Measurements from ENCODE around the gene DSE. TPM values are rescaled to one million over a fixed set of nuclear protein-coding genes. Genes with fewer than 3 reads are reported as not detected.

DSE gene
- total and polyA plus RNA-seq, 2 donors (not counting 1 experiment from before 2014, with no cell fraction given): 71.0 to 89.2 TPM

GRCh38 chr6:116365743-116366142, 5.0 kb upstream of the DSE start:
- Histone ChIP-seq H3K4me1 (ENCODE audit: control insufficient read depth, extremely low read depth, insufficient read depth, low read length) (no peaks in the 10 kb centered on the region), H3K9ac (ENCODE audit: insufficient read depth, low read length) (no peak overlapping the region), H3K9me3 (ENCODE audit: control insufficient read depth, insufficient read depth, low read depth, low read length) (no peaks in the 10 kb centered on the region), H3K27me3 (ENCODE audit: control insufficient read depth, insufficient read depth, low read length) (no peaks in the 10 kb centered on the region), H3K27ac (ENCODE audit: insufficient read depth, low read length) (no peak overlapping the region), H4K20me1 (ENCODE audit: control insufficient read depth, extremely low read depth, insufficient read depth, low read length) (no peaks in the 10 kb centered on the region), H3K79me2 (ENCODE audit: control insufficient read depth, insufficient read depth, low read length) (no peaks in the 10 kb centered on the region), H2AFZ (ENCODE audit: low read length) (no peak overlapping the region), H3K4me2 (ENCODE audit: extremely low read depth, insufficient read depth, low read length) (no peak overlapping the region), H3K36me3 (ENCODE audit: control insufficient read depth, insufficient read depth, low read length) (no peaks in the 10 kb centered on the region), H3K4me3 (replicated peaks in 1 of 4; ENCODE audit: control extremely low read depth in 1 of 4, insufficient read depth in 1 of 4, low read depth in 3 of 4, low read length in 4 of 4) (no peak overlapping the region)
- TF ChIP-seq EZH2 (IDR thresholded peaks at IDR 0.05; ENCODE audit: low read length, missing control alignments) (no peak), CTCF (conservative IDR thresholded peaks at IDR 0.05 in 1 of 2, IDR thresholded peaks at IDR 0.05 in 1 of 2; ENCODE audit: low read depth in 1 of 2, low read length in 2 of 2) (no peak)
- DNase-seq (ENCODE audit: low read depth in 2 of 2): no peak

DNA sequence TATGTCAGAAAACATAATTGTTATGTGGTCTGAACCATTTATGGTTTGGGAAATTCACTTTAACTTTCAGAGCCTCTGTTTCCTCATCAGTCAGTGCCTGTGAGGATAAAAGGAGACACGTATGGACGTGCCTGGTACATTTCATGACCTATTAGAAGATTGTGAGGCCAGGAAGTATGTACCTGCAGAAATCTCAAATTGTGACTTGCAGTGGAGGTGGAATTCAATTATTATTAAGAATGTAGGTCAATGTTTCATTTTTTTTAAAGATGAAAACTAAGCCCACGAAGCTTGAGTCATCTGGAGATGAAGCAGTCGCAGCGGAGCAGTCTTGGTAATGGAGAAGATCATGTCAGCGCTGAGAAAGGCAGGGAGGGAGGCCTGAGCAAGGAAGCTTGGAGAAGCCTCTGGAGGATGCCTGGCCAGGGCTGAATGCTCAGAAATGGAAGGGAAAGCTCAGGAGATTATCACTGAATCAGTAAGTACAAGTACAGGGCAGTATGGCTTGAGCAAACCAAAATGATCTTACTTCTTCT, 3.9 kb upstream of the DSE start:
- Histone ChIP-seq H3K27ac (ENCODE audit: insufficient read depth, low read length) (no peak overlapping the region), H4K20me1 (ENCODE audit: control insufficient read depth, extremely low read depth, insufficient read depth, low read length) (no peaks in the 10 kb centered on the region), H2AFZ (ENCODE audit: low read length) (no peak overlapping the region), H3K9ac (ENCODE audit: insufficient read depth, low read length) (no peak overlapping the region), H3K79me2 (ENCODE audit: control insufficient read depth, insufficient read depth, low read length) (no peaks in the 10 kb centered on the region), H3K27me3 (ENCODE audit: control insufficient read depth, insufficient read depth, low read length) (no peaks in the 10 kb centered on the region), H3K9me3 (ENCODE audit: control insufficient read depth, insufficient read depth, low read depth, low read length) (no peaks in the 10 kb centered on the region), H3K36me3 (ENCODE audit: control insufficient read depth, insufficient read depth, low read length) (no peaks in the 10 kb centered on the region), H3K4me2 (ENCODE audit: extremely low read depth, insufficient read depth, low read length) (no peak overlapping the region), H3K4me3 (replicated peaks in 1 of 4; ENCODE audit: control extremely low read depth in 1 of 4, insufficient read depth in 1 of 4, low read depth in 3 of 4, low read length in 4 of 4) (no peak overlapping the region), H3K4me1 (ENCODE audit: control insufficient read depth, extremely low read depth, insufficient read depth, low read length) (no peaks in the 10 kb centered on the region)
- no peak for DNase-seq (ENCODE audit: low read depth in 2 of 2)
- TF ChIP-seq CTCF (conservative IDR thresholded peaks at IDR 0.05 in 1 of 2, IDR thresholded peaks at IDR 0.05 in 1 of 2; ENCODE audit: low read depth in 1 of 2, low read length in 2 of 2): no peak
- TF ChIP-seq EZH2 (IDR thresholded peaks at IDR 0.05; ENCODE audit: low read length, missing control alignments): no peak

DNA sequence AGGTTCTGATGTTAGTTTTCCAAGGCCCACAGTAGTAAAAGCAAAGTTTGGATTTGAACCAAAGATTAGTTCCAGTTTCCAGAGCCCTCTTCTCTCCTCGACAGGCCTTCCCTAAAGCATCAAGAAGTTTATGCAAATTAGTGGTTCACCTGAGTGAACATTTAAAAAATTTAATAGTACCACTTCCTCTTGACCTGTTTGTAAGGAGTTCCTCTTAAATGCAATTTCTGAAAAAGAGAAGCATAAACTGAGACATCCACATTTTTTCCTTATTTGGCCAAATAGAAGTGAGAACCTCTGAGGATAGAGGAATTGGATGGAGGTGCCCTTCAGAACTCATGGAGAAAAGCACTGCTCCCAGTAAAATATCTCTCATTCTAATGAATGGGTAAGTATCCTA, 1.2 kb upstream of the DSE start:
- H3K9me3 ChIP-seq (ENCODE audit: control insufficient read depth, insufficient read depth, low read depth, low read length): no peaks in the 10 kb centered on the region
- H3K4me1 ChIP-seq (ENCODE audit: control insufficient read depth, extremely low read depth, insufficient read depth, low read length): no peaks in the 10 kb centered on the region
- peak overlapping the region; percentile 61 to 82 (median 79) for H3K4me3 ChIP-seq (replicated peaks in 1 of 4; ENCODE audit: control extremely low read depth in 1 of 4, insufficient read depth in 1 of 4, low read depth in 3 of 4, low read length in 4 of 4)
- H3K27me3 ChIP-seq (ENCODE audit: control insufficient read depth, insufficient read depth, low read length): no peaks in the 10 kb centered on the region
- no peak for TF ChIP-seq CTCF (conservative IDR thresholded peaks at IDR 0.05 in 1 of 2, IDR thresholded peaks at IDR 0.05 in 1 of 2; ENCODE audit: low read depth in 1 of 2, low read length in 2 of 2)
- TF ChIP-seq EZH2 (IDR thresholded peaks at IDR 0.05; ENCODE audit: low read length, missing control alignments): no peak
- no peak overlapping the region for H3K27ac ChIP-seq (ENCODE audit: insufficient read depth, low read length)
- H3K4me2 ChIP-seq (ENCODE audit: extremely low read depth, insufficient read depth, low read length): peak overlapping the region; percentile 67
- H4K20me1 ChIP-seq (ENCODE audit: control insufficient read depth, extremely low read depth, insufficient read depth, low read length): no peaks in the 10 kb centered on the region
- H3K36me3 ChIP-seq (ENCODE audit: control insufficient read depth, insufficient read depth, low read length): no peaks in the 10 kb centered on the region
- DNase-seq (ENCODE audit: low read depth in 2 of 2): no peak
- H3K9ac ChIP-seq (ENCODE audit: insufficient read depth, low read length): no peak overlapping the region
- peaks cover 20% of the 10 kb centered on the region for H3K79me2 ChIP-seq (ENCODE audit: control insufficient read depth, insufficient read depth, low read length)
- no peak overlapping the region for H2AFZ ChIP-seq (ENCODE audit: low read length)
